ENCODE results near the gene SCAMP4.

SCAMP4 gene, protein sequence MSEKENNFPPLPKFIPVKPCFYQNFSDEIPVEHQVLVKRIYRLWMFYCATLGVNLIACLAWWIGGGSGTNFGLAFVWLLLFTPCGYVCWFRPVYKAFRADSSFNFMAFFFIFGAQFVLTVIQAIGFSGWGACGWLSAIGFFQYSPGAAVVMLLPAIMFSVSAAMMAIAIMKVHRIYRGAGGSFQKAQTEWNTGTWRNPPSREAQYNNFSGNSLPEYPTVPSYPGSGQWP

GRCh38 chr19:1905110-1905862 lies at the start of gene SCAMP4, which contains the start of gene ADAT3:
Gene SCAMP4 (plus strand): TSS chr19:1905399. CDS start chr19:1915020, 9,621 bp downstream.
Gene ADAT3 (plus strand): TSS chr19:1905399. CDS start chr19:1912048, 6,649 bp downstream.
- peak; percentile 80 for FAIRE-seq

DNA sequence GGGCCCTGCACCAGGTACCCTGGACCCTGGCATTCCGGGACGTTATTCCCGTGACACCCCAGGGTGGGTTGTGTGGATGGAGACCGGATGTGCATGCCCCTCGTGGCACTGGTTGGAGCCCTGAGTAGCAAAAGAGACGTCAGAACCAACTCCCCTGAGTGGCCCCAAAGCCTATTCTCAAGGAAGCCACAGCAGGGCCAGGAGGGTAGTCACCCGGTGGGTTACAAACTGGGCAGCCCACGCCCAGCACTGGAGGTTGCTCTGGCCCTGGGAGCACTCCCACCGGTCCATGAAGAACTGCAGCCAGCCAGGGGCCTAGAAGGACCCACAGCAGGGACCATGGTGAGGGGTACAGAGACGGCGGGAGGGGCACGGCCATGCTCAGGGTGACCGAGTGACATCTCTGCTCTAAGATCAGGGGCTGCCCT lies 49.4 kb upstream of the SCAMP4 start:
- FAIRE-seq: no peak

DNA sequence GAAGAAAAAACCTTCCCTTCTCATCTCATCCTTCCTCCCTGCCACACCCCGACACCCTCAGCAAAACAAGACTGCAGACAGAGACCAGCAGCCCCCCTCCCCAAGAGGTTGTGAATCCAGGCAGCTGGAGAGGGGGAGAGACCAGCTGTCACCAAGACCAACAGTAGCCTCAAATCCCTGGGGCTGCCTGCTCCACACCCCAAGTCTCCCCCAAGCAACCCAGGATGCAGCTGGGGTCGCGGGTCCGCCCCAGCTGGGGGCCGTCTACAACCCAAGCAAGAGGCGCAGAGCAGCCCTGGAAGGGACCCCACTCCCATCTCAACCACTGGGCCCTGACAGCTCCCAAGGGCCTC lies 48.9 kb upstream of the SCAMP4 start:
- FAIRE-seq: no peak

GRCh38 chr19:1856698-1857603 lies 48.2 kb upstream of the SCAMP4 start:
- FAIRE-seq: no peak

DNA sequence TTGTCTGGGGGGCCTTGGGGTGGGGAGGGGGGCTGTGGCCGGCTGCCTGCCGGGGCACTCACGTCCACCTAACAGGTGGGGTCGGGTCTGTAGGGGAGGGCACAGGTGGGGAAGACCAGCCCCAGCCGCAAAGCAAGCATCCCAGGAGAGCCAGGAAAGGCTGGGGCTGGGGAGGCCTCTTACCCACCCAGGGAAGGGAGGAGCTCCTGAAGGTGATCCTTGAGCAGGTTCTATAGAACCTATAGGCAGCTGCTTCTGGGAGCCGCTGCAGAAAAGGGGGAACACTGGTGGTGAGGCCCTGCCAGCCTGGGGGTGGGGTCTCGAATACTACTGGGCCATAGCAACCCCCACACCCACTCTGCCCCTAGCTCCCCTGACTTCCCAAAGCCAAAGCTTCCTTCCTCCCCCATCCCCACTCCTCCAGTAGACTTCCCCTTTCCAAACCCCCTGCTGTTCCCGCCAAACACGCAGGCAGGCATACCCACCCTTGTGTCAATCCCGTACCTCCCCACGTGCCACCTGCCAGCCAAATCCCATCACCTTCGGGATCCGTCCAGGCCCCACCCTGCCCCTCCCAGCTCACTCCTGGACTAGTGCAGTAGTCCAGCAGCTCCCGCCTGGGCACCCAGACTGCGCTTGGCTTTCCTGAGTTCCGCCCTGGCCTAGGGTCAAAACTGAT lies 47.4 kb upstream of the SCAMP4 start:
- FAIRE-seq: no peak

DNA sequence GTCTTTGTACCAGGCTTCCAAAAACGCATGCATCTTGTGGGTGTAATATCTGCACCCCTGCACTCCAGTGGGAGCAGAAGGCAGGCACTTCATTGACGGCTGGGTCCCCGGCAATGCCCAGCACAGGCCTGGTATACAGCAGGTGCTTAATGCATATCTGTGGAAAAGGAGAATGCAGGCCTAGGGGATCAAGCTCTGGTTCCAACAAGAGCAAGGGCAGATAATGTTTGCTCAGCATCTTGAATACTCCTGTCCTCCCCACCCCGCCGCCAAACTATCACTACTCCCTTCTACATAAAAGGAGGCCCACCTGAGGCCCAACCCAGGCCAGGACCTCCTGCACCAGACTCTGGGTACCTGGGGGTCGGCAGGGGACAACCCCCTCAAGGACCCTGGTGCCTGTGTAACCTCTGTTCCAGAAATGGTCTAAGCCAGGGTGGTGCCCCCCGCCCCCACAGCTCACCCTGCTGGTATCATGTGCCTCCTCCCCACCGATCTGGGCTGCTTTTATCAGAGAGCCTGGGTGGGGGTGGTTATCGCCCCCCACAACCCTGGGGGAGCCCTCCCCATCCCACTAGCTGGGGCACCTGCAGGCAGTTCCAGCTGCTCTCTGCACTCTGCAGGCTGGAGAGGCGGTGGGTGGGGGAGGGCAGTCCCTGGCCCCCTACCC lies 46.7 kb upstream of the SCAMP4 start:
- no peak for FAIRE-seq

GRCh38 chr19:1859331-1859781 lies 45.8 kb upstream of the SCAMP4 start:
- no peak for FAIRE-seq

DNA sequence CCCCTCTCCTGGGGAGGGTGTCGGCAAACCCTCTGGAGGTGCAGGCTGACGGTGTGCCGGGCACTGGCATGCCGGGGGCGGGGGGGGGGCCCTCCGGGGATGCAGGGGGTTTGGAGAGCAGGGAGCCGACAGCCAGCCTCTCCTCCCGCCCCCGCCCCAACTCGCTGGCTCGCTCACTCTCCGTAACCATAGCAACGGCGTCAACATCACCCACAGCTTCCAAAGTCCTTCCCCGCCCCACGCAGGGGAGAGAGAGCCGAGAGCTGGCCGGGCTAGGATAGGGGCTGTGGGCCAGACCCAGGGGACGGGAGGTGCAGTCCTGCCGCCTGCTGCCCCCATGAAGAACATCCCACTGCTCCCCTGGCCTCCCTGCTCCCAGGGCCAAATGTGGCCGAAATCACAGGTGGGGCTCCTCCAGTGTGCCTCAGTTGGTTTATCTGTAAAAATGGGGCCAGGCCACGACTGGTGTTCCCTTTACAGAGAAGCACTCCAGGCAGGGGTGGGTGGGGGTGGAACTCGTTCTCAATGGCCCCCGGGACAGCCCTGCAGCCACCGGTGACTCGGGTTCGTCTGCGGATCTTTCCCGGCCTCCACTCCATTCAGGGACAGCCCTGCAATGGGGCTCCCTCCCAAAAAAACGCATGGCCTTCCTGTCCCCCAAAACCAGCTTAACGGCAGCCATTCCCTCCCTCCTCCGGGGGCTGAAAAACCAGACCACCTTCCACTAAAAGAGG lies 45.0 kb upstream of the SCAMP4 start:
- no peak for FAIRE-seq

- no peak for FAIRE-seq
Measured at GRCh38 chr19:1860821-1861598, 44.2 kb upstream of the SCAMP4 start.

DNA sequence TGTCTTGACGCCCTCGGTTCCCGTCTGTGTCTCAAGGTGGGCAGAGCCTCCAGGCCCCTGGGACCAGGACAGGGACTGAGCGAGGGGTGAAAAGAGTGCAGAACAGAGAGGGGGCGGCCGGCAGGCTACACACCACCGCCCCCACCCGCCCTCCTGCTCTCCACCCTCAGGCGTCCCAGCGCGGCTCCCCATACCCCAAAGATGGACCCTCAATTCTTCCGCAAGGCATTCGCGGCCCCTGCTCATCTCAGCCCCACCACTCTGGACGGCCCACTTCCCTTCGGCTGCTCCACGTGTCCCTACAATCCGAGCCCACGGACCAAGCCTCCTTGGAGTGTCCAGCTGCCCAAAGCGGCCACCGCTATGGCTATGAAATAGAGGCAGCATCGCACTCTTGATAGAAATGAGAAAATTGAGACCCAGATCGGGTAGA lies 43.6 kb upstream of the SCAMP4 start:
- no peak for FAIRE-seq

GRCh38 chr19:1862068-1862423 lies 43.2 kb upstream of the SCAMP4 start:
- no peak for FAIRE-seq

DNA sequence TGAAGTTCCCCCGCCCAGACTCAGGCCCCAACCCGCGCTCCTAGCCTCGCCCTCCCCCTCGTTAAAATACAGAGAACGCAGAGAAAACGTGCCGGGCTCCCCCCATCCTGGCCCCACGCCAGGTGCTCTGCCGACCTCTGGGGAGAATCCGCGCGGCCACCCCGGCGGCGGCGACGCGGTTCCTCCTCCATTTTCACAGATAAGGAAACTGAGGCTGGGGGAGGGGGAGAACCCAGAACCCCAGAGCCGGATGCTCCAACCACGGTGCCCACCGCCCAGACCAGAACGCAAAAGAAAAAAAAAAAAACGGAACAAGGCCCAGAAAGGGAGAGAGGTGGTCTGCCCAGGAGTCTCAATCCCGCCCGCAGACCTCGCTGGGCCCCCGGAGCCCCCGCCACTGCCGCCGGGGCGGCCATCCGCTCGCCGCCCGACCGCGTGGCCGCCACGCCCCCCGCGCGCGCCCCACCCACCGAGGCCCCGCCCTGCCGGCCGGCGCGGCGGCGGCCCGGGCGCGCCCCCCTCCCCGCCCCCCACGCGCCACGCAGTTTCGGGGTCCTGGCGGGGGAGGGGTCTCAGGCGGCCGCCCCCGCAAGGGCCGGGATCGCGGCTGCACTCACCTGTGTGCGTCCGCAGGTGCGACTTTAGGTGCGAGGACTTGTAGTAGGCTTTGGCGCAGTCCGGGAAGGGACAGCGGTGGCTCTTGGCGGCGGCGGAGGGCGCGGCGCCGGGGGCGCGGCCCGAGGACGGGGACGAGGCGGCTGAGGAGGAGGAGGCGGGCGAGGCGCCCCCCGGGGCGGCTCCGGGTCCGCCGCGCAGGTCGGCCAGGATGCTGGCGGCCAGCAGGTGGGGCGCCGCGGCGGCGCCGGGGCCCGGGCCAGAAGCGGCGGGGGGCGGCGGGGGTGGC lies 42.5 kb upstream of the SCAMP4 start:
- FAIRE-seq: no peak

GRCh38 chr19:1863328-1863637 lies 41.9 kb upstream of the SCAMP4 start, which contains the start of gene KLF16:
Gene KLF16 (minus strand): TSS chr19:1863579. CDS start chr19:1863497, 82 bp downstream.
- FAIRE-seq: no peak

GRCh38 chr19:1863638-1864479 lies 41.3 kb upstream of the SCAMP4 start:
- FAIRE-seq: no peak

DNA sequence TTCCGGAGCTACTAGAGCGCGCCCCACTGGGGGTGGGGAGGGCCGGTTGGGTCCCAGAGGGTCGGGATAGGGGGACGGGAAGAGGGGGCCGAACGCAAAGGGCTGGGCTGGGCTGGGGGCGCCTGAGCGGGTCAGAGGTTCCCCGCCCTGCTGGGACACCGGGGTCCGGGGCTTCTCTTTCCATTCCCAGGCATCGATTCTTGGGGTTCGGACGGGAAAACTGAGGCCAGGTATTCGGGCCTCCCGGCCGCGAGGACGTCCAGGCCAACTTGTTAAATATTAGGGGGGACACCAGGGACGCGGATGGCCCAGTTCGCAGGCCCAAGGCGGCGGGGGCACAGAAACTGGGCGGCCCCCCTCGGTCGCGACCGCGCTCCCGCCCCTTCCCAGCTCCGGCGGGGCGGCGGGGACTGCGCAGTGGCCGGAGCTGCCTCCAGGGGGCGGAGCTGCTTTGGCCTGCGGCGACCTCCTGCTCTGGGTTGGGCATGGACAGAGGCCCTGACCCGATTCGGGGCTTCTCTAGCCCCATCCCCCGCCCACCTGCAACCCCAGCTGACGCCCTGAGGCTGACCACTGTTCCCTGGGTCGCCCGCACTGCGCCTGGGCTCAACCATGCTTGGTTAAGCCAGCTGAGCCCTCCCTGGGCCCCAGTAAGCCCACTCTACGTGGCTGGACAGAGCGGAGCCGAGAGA lies 40.6 kb upstream of the SCAMP4 start:
- no peak for FAIRE-seq

GRCh38 chr19:1865172-1866010 lies 39.8 kb upstream of the SCAMP4 start:
- no peak for FAIRE-seq

Measured in TTC549 (cell line).